NT2/D1 (cell line): Measurements from ENCODE around the gene RNF40.

ENCODE experiments used
- YY1 ChIP-seq: IDR thresholded peaks from 2 replicates; pipeline ENCODE4 v1.6.1; 2011; ENCODE audit not compliant: insufficient read length, insufficient read depth
- ZNF274 ChIP-seq: IDR thresholded peaks from 2 replicates; pipeline ENCODE4 v1.6.1; 2011; ENCODE audit warnings: mild to moderate bottlenecking, low read depth, low read length

DNA sequence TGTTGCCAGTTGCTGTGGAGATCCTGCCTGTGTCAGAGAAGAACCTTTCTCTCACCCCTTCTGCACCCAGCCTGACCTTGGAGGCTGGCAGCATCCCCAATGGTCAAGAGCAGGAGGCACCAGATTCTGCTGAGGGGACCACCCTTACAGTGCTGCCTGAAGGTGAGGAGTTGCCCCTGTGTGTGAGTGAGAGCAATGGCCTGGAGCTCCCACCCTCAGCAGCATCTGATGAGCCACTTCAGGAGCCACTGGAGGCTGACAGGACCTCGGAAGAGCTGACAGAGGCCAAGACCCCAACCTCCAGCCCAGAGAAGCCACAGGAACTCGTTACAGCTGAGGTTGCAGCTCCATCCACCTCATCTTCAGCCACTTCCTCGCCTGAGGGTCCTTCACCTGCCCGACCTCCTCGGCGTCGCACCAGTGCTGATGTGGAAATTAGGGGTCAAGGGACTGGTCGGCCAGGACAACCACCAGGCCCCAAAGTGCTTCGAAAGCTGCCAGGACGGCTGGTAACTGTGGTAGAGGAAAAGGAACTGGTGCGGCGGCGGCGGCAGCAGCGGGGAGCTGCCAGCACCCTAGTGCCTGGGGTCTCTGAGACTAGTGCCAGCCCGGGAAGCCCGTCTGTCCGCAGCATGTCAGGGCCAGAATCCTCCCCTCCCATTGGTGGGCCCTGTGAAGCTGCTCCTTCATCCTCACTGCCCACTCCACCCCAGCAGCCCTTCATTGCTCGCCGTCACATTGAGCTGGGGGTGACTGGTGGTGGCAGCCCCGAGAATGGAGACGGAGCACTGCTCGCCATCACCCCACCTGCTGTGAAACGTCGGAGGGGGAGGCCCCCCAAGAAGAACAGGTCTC is 24.1 kb upstream of the RNF40 start:
- no peak for TF ChIP-seq ZNF274
- no peak for TF ChIP-seq YY1
